ENCODE measurements around the gene DAAM2. TPM values are rescaled to one million over a fixed set of nuclear protein-coding genes. Genes with fewer than 3 reads are reported as not detected.

DAAM2 gene
- total and polyA plus RNA-seq, 2 of the 8 experiments (the other 6 are each of a cell fraction or from before 2014, with no cell fraction given), result 1.5 to 2.9 TPM

DNA sequence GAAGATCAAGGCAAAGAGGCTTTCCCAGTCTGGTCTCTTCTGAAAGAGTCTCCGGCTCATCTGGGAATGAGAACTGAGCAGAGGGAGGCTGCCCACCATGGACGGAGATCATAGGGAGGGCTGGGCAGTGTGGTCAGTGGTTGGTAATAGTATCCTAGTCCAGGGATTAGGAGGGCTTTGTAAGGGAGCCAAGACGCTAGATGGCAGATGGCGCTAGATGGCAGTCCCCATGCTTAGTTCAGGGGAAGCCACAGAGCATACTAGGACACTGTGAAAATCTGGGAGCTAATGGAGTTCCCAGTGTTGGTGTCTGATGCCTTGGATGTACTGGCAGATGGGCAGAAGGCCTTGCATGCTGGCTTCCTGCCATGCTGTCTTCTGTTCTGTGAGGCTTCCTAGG lies 21.7 kb upstream of the DAAM2 start (continued):
- TF ChIP-seq, protein P1, sequence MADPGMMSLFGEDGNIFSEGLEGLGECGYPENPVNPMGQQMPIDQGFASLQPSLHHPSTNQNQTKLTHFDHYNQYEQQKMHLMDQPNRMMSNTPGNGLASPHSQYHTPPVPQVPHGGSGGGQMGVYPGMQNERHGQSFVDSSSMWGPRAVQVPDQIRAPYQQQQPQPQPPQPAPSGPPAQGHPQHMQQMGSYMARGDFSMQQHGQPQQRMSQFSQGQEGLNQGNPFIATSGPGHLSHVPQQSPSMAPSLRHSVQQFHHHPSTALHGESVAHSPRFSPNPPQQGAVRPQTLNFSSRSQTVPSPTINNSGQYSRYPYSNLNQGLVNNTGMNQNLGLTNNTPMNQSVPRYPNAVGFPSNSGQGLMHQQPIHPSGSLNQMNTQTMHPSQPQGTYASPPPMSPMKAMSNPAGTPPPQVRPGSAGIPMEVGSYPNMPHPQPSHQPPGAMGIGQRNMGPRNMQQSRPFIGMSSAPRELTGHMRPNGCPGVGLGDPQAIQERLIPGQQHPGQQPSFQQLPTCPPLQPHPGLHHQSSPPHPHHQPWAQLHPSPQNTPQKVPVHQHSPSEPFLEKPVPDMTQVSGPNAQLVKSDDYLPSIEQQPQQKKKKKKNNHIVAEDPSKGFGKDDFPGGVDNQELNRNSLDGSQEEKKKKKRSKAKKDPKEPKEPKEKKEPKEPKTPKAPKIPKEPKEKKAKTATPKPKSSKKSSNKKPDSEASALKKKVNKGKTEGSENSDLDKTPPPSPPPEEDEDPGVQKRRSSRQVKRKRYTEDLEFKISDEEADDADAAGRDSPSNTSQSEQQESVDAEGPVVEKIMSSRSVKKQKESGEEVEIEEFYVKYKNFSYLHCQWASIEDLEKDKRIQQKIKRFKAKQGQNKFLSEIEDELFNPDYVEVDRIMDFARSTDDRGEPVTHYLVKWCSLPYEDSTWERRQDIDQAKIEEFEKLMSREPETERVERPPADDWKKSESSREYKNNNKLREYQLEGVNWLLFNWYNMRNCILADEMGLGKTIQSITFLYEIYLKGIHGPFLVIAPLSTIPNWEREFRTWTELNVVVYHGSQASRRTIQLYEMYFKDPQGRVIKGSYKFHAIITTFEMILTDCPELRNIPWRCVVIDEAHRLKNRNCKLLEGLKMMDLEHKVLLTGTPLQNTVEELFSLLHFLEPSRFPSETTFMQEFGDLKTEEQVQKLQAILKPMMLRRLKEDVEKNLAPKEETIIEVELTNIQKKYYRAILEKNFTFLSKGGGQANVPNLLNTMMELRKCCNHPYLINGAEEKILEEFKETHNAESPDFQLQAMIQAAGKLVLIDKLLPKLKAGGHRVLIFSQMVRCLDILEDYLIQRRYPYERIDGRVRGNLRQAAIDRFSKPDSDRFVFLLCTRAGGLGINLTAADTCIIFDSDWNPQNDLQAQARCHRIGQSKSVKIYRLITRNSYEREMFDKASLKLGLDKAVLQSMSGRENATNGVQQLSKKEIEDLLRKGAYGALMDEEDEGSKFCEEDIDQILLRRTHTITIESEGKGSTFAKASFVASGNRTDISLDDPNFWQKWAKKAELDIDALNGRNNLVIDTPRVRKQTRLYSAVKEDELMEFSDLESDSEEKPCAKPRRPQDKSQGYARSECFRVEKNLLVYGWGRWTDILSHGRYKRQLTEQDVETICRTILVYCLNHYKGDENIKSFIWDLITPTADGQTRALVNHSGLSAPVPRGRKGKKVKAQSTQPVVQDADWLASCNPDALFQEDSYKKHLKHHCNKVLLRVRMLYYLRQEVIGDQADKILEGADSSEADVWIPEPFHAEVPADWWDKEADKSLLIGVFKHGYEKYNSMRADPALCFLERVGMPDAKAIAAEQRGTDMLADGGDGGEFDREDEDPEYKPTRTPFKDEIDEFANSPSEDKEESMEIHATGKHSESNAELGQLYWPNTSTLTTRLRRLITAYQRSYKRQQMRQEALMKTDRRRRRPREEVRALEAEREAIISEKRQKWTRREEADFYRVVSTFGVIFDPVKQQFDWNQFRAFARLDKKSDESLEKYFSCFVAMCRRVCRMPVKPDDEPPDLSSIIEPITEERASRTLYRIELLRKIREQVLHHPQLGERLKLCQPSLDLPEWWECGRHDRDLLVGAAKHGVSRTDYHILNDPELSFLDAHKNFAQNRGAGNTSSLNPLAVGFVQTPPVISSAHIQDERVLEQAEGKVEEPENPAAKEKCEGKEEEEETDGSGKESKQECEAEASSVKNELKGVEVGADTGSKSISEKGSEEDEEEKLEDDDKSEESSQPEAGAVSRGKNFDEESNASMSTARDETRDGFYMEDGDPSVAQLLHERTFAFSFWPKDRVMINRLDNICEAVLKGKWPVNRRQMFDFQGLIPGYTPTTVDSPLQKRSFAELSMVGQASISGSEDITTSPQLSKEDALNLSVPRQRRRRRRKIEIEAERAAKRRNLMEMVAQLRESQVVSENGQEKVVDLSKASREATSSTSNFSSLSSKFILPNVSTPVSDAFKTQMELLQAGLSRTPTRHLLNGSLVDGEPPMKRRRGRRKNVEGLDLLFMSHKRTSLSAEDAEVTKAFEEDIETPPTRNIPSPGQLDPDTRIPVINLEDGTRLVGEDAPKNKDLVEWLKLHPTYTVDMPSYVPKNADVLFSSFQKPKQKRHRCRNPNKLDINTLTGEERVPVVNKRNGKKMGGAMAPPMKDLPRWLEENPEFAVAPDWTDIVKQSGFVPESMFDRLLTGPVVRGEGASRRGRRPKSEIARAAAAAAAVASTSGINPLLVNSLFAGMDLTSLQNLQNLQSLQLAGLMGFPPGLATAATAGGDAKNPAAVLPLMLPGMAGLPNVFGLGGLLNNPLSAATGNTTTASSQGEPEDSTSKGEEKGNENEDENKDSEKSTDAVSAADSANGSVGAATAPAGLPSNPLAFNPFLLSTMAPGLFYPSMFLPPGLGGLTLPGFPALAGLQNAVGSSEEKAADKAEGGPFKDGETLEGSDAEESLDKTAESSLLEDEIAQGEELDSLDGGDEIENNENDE (IDR thresholded peaks at IDR 0.05; ENCODE audit: insufficient replicate concordance, low read length), result no peak
- TF ChIP-seq SUZ12 (IDR thresholded peaks at IDR 0.05; ENCODE audit: low read length) (no peak), RAD21 (IDR thresholded peaks at IDR 0.05 in 1 of 2, conservative IDR thresholded peaks at IDR 0.05 in 1 of 2; ENCODE audit: low read depth in 2 of 2, low read length in 2 of 2) (no peak)
